ENCODE data around the gene TBC1D14. TPM values are rescaled to one million over a fixed set of nuclear protein-coding genes. Genes with fewer than 3 reads are reported as not detected.

The TBC1D14 gene
- total and polyA plus RNA-seq, 2 donors from 2014 or later, result 44.9 to 77.7 TPM

GRCh38 chr4:7051144-7051495 is 141.5 kb downstream of the TBC1D14 start:
- Histone ChIP-seq H3K9ac (ENCODE audit: low read length in 3 of 3) (no peak overlapping the region), H3K27me3 (ENCODE audit: control insufficient read depth, insufficient read depth, low read length) (no peaks in the 10 kb centered on the region), H3K4me1 (ENCODE audit: control insufficient read depth in 2 of 3, insufficient read depth in 2 of 3, low read depth in 1 of 3, low read length in 3 of 3) (peaks cover 0 to 9% (median 6%) of the 10 kb centered on the region in 3 donors), H3K9me3 (ENCODE audit: control insufficient read depth in 2 of 3, insufficient read depth in 1 of 3, low read length in 3 of 3) (no peaks in the 10 kb centered on the region), H3K27ac (ENCODE audit: low read depth in 2 of 2, low read length in 2 of 2) (no peak overlapping the region), H3K4me3 (ENCODE audit: low read length in 3 of 3) (no peak overlapping the region), H3K36me3 (ENCODE audit: control insufficient read depth in 2 of 3, insufficient read depth in 3 of 3, low read length in 3 of 3) (peaks cover 0 to 18% (median 8%) of the 10 kb centered on the region in 3 donors)
- FAIRE-seq (no peak), DNase-seq (no peak)
- no peak for TF ChIP-seq CTCF (IDR thresholded peaks at IDR 0.05; ENCODE audit: borderline replicate concordance, extremely low read depth, insufficient read depth)
- intact Hi-C loops (cut with DNase I), result no loop called here

- intact Hi-C loops (cut with DNase I), result no loop called here
- DNase-seq (no peak), FAIRE-seq (no peak)
- Histone ChIP-seq H3K4me1 (ENCODE audit: control insufficient read depth in 2 of 3, insufficient read depth in 2 of 3, low read depth in 1 of 3, low read length in 3 of 3) (peaks cover 0 to 3% (median 0%) of the 10 kb centered on the region in 3 donors), H3K4me3 (ENCODE audit: low read length in 3 of 3) (no peak overlapping the region), H3K27me3 (ENCODE audit: control insufficient read depth, insufficient read depth, low read length) (no peaks in the 10 kb centered on the region), H3K9me3 (ENCODE audit: control insufficient read depth in 2 of 3, insufficient read depth in 1 of 3, low read length in 3 of 3) (no peaks in the 10 kb centered on the region), H3K27ac (ENCODE audit: low read depth in 2 of 2, low read length in 2 of 2) (no peak overlapping the region), H3K36me3 (ENCODE audit: control insufficient read depth in 2 of 3, insufficient read depth in 3 of 3, low read length in 3 of 3) (peaks cover 0 to 21% (median 11%) of the 10 kb centered on the region in 3 donors), H3K9ac (ENCODE audit: low read length in 3 of 3) (no peak overlapping the region)
- TF ChIP-seq CTCF (IDR thresholded peaks at IDR 0.05; ENCODE audit: borderline replicate concordance, extremely low read depth, insufficient read depth), result no peak
Measured at GRCh38 chr4:7051905-7052304, 142.3 kb downstream of the TBC1D14 start.

GRCh38 chr4:7052313-7052712 is 142.7 kb downstream of the TBC1D14 start:
- Histone ChIP-seq H3K27me3 (ENCODE audit: control insufficient read depth, insufficient read depth, low read length) (no peaks in the 10 kb centered on the region), H3K4me1 (ENCODE audit: control insufficient read depth in 2 of 3, insufficient read depth in 2 of 3, low read depth in 1 of 3, low read length in 3 of 3) (peaks cover 0 to 3% (median 0%) of the 10 kb centered on the region in 3 donors), H3K9ac (ENCODE audit: low read length in 3 of 3) (no peak overlapping the region), H3K9me3 (ENCODE audit: control insufficient read depth in 2 of 3, insufficient read depth in 1 of 3, low read length in 3 of 3) (no peaks in the 10 kb centered on the region), H3K27ac (ENCODE audit: low read depth in 2 of 2, low read length in 2 of 2) (no peak overlapping the region), H3K36me3 (ENCODE audit: control insufficient read depth in 2 of 3, insufficient read depth in 3 of 3, low read length in 3 of 3) (peaks cover 0 to 21% (median 12%) of the 10 kb centered on the region in 3 donors), H3K4me3 (ENCODE audit: low read length in 3 of 3) (no peak overlapping the region)
- no peak for FAIRE-seq
- no peak for DNase-seq
- intact Hi-C loops (cut with DNase I), result no loop called here
- TF ChIP-seq CTCF (IDR thresholded peaks at IDR 0.05; ENCODE audit: borderline replicate concordance, extremely low read depth, insufficient read depth), result no peak

All from kidney (tissue), 14 donors.